ENCODE data around the gene RBM25.
A peak's percentile ranks its signal among the peaks of the same experiment; 100 is the strongest.
"Not testable (repeated sequence)": the region's sequence is repeated elsewhere in the genome, so short reads cannot be mapped to it uniquely, and the experiment has no call there.

The RBM25 gene

DNA sequence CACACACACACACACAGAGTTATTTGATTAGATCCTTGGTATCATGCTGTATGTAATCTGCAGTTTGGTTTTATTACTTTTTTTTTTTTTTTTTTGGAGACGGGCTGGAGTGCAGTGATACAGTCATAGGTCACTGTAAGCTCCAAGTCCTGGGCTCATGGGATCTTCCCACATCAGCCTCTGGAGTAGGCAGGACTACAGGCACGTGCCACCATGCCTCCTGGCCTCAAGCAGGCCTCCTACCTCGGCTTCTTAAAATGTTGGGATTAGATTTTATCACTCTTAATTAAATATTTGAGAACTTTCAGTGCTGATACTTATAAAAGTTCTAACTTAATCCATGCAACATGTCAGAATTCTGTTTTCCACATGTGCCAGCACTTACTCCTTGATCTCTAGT is 46.7 kb downstream of the RBM25 start:
- no peak for DNase-seq

DNA sequence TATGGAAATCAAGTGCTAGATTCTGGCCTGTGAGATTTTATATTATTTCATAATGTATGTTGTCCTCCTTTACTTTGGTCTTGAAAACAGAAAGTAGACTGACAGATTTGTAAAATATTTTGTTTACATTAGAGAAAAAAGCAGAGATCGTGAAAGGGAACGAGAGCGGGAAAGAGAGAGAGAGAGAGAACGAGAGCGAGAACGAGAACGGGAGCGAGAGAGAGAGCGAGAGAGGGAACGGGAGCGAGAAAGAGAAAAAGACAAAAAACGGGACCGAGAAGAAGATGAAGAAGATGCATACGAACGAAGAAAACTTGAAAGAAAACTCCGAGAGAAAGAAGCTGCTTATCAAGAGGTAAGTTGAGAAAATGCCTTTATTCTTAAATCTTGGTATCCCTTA is 47.4 kb downstream of the RBM25 start:
- no peak for DNase-seq

DNA sequence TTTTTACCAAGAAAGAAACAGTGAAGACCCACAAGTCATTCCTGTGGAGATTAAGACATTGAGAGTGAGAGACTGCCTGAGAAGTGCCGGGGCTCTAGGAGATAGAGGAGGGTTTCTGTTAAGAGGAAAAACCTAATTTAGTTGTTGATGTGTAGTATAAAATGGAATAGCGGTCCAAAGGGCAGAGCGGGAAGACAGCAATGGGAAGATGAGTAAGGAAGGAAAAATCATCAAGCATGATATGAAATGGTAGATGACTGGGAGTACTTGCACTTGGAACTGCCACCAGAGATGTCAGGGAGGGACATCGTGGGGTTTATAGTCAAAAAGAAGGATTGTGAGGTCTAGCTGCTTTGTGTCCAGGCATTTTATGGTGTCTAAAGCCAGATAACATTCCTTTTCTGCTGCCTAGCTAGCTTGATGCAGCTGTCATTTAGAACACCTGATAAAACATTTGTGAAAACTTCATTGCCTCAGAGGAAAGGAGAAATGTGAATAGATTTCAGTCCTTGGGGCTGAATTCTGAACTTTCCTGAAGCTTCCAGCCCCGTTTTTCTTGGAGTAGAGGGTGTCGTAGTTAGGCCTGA is 57.8 kb downstream of the RBM25 start:
- no peak for DNase-seq

DNA sequence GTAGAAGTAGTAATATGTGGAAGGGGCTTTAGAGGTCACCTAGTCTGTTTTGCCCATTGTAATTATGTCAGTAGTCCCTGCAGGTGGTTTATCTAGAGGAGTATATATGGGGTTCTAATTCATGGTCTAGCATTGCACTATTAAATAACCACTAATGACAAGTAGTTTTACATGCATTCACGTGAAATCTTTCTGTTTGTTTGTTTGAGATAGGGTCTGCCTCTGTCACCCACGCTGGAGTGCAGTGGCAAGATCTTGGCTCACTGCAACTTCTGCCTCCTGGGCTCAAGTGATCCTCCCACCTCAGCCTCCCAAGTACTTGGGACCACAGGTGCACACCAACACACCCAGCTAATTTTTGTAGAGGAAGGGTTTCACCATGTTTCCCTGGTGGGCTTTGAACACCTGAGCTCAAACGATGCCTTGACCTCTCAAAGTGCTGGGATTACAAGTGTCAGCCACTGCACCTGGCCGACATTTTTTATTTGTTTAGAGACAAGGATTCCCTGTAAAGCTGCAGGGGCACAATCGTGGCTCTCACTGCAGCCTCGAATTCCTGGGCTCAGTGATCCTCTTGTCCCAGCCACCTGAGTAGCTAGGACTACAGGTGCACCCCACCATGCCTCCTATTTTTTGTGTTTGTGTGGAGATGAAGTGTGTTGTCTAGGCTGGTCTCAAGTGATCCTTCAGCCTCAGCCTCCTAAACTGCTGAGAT is 66.0 kb downstream of the RBM25 start:
- DNase-seq = no peak

DNA sequence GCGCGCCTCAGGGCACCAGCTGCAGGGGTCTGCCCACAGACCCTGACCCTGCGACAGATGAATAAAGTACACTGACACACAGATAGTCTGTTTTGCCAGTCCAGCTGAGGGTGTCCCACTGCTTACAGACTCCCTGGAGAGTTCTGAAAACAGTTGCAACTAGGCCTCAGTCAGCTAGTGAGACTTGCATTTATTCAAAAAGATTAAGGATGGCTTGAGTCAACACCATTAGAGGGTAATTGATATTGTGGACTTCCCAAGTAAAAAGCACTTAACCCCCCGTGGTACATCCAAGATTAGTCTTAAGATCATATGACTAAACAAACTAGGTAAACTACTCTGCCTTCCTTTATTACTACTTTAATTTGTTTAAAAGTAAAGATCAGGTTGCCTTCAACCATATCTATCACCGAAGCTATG is 66.8 kb downstream of the RBM25 start:
- no peak for DNase-seq

DNA sequence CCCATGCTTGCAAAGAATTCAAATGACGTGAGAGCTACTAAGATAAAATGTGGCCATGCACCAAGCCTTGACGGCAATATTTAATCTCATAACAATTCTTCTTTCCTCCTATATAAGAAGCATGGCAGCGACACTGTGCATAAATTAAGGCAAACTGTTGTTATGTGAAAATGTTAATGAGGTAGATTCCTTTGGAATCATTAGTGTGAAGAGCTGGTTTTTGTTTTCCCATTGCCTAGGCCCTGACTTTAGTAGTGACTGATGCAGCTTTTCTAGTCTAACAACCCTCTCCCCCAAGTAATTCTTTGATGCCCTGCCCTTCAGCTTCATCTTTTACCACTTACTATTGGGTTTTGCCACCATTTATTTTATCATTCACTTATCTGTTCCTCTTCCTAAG is 67.4 kb downstream of the RBM25 start:
- no peak for DNase-seq

DNA sequence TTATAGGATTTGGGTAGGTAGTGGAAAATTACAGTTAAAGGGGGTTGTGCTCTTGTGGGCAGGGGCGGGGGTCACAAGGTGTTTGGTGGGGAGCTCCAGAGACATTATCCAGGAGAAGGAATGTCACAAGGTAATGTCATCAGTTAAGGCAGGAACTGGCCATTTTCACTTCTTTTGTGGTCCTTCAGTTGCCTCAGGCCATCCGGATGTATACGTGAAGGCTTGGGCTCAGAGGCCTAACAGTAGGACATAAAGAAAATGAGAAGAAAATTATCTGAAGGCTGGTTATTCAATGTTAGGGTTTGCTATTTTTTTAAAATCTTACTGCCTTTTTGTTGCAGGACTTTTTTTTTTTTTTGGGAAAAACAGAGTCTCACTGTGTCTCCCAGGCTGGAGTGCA is 75.5 kb downstream of the RBM25 start:
- no peak for DNase-seq

DNA sequence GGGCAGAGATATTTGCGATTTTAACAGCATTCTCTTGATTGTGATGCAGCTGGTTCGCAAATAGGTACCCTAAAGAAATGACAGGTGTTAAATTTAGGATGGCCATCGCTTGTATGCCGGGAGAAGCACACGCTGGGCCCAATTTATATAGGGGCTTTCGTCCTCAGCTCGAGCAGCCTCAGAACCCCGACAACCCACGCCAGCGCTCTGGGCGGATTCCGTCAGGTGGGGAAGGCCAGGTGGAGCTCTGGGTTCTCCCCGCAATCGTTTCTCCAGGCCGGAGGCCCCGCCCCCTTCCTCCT is 77.7 kb downstream of the RBM25 start:
- no peak for DNase-seq

DNA sequence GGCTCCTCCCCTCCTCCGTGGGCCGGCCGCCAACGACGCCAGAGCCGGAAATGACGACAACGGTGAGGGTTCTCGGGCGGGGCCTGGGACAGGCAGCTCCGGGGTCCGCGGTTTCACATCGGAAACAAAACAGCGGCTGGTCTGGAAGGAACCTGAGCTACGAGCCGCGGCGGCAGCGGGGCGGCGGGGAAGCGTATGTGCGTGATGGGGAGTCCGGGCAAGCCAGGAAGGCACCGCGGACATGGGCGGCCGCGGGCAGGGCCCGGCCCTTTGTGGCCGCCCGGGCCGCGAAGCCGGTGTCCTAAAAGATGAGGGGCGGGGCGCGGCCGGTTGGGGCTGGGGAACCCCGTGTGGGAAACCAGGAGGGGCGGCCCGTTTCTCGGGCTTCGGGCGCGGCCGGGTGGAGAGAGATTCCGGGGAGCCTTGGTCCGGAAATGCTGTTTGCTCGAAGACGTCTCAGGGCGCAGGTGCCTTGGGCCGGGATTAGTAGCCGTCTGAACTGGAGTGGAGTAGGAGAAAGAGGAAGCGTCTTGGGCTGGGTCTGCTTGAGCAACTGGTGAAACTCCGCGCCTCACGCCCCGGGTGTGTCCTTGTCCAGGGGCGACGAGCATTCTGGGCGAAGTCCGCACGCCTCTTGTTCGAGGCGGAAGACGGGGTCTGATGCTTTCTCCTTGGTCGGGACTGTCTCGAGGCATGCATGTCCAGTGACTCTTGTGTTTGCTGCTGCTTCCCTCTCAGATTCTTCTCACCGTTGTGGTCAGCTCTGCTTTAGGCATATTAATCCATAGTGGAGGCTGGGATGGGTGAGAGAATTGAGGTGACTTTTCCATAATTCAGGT is 78.3 kb downstream of the RBM25 start, which contains the start of gene PSEN1:
TSS of gene PSEN1 (plus strand) at position 121 of the 839 bp plus-strand sequence. CDS start 11,513 bp downstream, outside the sequence.
- peak; percentile 99 for DNase-seq

DNA sequence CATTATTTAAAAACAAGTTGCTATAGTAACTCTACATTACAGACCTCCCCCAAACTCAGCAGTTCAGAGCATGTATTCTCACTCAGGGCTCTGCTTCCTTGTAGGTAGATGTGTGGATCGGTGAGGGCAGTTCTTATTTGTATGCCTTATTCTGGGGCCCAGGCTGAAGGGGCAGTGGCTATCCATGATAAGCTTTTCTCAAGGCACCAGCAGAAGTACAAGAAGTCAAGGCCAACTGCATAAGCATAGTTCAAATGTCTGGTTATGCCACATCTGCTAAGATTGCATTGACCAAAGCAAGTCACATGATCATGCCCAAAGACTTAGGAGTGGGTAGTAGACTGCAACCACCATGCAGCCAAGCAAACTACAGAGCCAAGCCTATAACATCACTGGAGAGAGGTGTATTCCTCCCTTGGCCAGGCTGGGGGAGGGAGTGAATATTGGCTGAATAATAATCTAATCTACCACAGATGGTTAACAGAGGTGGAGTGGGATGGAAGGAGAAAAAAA is 82.5 kb downstream of the RBM25 start:
- DNase-seq = no peak

DNA sequence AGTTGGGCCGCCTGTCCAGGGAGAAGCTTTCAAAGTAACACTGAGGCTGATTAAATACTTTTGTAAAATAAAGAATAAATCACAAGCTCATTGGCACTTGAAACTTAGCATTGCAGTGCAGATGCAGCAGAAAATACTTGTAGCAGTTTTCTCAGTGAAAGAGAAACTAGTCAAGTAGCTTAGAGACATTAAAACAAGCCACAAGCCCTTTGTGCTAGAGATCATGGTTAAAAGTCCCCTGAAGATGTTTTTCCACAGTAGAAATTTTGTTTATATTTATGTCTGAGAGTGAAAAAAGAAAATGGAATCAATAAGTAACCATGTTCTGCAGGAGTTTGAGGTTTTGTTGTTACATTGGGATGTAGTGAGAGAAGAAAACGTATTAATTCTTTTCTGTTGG is 83.9 kb downstream of the RBM25 start:
- no peak for DNase-seq

DNA sequence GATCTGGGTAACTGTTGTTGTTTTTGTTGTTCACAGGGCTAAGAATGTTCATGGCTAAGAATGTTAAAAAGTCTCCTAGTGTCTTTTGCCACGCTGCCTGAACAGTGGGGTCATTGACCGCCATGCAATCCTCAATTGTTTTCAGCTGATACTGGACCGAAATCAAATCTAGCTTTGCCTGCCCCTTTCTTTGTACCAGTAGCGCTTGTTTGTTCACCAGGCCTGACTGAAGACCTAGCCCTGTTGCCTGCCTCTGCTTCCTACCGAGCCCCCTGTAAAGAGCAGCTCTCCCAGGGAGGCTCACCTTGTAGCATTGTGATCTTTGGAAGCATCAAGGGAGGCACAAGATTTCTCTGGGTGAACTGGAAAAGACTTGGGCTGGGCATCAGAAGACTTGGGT is 84.7 kb downstream of the RBM25 start:
- no peak for DNase-seq

DNA sequence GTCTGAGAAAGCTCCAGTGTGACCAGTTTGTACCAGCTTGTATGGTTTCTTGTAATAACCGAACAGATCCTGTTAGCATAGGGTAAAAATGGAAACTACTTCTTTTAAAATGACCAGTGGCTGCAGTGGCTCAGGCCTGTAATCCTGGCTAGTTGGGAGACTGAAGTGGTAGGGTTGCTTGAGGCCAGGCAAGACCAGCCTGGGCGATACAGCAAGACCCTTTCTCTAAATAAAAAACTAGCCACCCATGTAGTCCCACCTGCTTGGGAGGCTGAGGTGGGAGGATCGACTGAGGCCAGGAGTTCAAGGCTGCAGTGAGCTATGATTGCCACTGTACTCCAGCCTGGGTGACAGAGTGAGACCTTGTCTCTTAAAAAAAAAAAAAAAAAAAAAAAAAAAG is 85.3 kb downstream of the RBM25 start:
- DNase-seq = no peak

DNA sequence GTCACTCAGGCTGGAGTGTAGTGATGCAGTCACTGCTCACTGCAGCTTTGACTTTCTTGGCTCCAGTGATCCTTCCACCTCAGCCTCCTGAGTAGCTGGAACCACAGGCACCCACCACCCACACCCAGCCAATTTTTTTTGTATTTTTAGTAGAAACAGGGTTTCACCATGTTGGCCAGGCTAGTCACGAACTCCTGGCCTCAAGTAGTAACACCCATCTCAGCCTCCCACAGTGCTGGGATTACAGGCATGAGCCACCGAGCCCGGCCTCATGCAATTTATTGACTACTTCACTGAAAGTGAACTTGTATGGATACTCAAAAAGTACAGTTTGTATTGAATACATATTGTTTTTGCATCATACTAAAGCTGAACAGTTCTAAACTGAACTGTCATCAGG is 87.0 kb downstream of the RBM25 start:
- DNase-seq = no peak

DNA sequence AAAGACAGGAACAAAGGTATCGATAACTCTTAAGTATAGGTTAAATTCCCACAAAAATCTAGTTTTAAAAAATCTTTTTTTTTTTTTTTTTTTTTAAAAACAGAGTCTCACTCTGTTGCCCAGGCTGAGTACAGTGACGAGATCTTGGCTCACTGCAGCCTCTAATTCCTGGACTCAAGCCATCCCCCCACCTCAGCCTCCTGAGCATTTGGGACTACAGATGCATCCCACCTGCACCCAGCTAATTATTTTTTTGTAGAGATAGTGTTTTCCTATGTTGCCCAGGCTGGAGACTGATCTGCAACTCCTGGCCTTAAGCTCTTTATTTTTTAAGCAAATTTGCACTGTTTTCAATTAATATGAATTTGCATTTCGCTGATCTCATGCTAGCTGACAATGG is 87.8 kb downstream of the RBM25 start:
- DNase-seq = no peak

DNA sequence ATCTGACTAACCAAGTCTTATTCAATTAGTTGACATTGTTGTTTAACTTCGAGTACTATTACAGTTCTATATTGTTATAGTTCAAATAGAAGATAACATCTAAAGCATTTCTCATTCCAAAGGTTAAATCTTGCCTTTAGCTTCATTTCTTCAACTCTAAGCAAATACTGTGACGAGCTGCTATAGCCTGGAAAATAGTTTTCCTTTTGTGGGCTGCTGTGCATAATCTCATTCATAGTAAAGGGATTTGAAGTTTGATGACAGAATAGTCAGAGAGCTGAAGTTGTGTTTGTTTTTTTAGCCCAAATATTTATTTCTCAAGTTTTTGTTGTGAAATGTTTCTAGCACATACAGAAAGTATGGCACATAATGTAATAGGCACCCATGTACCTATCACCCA is 91.4 kb downstream of the RBM25 start:
- DNase-seq = no peak

DNA sequence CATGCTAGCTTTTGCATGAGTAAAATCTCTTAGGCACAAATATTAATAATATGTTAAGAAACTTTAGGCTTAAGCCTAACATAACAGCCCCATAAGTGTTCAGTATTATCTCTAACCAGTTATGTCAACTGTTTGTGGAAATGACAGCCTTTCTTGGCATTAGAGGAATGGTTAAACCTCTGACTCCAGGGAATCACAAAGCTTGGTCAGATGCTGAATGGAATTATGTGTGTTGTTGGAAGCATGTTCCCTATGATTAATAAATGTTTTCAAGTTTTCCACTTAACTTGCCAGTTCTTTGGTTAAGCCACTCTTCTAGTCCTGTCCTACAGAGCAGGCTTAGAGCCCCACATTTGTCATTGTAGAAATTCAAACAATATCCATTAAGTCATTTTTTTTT is 94.9 kb downstream of the RBM25 start:
- no peak for DNase-seq

DNA sequence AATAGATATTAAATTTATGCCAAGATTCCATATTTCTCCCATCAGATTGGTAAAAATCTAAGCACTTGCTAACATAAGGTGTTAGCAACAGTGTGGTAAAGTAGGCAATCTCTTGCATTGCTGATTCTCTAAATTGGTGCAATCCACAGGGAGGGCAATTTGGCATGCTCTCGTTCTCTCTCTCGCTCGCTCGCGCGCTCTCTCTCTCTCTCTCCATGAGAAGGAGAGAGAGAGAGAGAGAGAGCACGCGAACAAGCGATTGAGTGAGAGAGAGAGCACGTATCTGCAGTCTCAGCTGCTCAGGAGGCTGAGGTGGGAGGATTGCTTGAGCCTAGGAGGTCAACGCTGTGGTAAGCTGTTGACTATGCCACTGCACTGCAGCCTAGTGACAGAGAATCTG is 103.9 kb downstream of the RBM25 start:
- no peak for DNase-seq

DNA sequence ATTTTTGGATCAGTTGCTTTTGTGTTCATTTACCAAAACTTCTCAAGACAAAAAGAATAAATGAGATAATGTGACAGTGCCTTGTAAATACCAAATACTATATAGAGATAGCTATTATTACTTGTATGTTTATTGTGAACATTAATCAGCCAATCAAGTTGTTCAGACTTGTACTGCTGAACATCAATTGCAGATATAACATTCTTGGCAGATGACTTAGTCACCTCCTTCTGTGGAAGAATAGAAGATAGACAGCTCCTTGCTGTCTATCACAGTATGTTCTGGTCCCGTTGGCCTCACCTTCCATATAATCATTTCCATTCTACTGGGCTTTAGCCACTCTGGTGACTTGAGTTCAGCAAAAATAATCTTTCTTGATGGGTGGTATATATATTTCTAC is 108.1 kb downstream of the RBM25 start:
- DNase-seq = no peak

DNA sequence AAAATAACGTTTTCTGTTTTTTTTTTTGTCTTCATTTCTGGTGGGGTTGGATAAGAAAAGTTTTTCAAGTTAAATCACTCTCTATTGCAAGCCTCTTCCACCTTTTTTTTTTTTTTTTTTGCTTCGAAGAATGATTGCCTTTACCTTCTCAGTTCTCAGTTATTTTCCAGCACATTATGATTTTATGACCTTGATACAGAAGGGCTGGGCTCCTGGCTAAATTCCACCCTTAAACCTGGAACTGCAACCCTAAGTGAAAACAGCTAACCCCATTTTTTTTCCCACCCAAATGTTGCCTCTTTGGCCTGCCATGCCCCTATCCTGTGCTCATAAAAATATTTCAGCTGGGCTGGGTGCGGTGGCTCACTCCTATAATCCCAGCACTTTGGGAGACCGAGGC is 109.4 kb downstream of the RBM25 start:
- no peak for DNase-seq

DNA sequence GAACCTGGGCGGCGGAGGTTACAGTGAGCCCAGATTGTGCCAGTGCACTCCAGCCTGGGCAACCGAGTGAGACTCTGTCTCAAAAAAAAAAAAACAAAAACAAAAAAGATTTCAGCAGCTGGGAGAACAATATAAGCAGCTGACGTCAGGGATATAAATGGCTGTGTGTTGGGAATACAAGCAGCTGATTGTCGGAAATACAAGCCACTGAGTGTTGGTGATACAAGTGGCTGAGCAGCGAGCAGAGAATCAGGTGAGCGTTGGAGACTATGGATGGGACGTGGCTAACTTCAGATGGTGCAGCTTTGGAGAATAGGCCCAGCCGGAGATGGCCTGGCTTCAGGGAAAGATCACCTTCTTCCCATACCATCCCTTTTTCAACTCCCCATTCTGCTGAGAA is 109.9 kb downstream of the RBM25 start:
- no peak for DNase-seq

DNA sequence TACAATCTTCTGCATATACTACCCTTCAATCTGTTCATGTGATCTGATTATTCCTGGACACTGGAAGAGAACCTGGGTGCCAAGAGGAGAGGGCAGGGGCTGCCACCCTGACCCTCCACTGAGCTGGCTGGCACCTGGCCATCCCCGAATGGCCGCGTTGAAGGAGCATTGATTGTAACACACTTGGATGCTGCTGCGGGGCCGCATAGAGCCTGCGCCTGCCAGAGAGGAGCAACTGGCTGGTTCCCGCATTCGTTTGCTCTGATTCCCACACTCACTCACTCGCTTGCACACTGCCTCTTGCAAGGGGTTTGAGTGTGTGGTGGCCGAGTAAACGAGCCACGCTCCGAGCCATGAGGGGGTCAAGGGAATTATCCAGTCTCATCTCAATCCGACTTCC is 110.4 kb downstream of the RBM25 start:
- no peak for DNase-seq

DNA sequence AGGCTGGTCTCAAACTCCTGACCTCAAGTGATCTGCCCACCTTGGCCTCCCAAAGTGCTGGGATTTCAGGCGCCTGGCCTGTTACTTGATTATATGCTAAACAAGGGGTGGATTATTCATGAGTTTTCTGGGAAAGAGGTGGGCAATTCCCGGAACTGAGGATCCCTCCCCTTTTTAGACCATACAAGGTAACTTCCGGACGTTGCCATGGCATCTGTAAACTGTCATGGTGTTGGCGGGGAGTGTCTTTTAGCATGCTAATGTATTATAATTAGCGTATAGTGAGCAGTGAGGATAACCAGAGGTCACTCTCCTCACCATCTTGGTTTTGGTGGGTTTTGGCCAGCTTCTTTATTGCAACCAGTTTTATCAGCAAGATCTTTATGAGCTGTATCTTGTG is 111.5 kb downstream of the RBM25 start:
- DNase-seq = not testable (repeated sequence)

DNA sequence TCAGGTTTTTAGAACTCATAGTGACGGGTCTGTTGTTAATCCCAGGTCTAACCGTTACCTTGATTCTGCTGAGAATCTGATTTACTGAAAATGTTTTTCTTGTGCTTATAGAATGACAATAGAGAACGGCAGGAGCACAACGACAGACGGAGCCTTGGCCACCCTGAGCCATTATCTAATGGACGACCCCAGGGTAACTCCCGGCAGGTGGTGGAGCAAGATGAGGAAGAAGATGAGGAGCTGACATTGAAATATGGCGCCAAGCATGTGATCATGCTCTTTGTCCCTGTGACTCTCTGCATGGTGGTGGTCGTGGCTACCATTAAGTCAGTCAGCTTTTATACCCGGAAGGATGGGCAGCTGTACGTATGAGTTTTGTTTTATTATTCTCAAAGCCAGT is 112.4 kb downstream of the RBM25 start:
- no peak for DNase-seq

All from stimulated activated CD4-positive, alpha-beta T cell treated with anti-CD3 and anti-CD28 coated beads, Interleukin-15, amount 100 ng/mL, for 24 hours (primary cell).